ENCODE measurements around the gene CUL2. TPM values are rescaled to one million over a fixed set of nuclear protein-coding genes. Genes with fewer than 3 reads are reported as not detected.

CUL2 gene
- total and polyA plus RNA-seq, 3 donors from 2014 or later: 37.6 to 47.0 (median 43.8) TPM

DNA sequence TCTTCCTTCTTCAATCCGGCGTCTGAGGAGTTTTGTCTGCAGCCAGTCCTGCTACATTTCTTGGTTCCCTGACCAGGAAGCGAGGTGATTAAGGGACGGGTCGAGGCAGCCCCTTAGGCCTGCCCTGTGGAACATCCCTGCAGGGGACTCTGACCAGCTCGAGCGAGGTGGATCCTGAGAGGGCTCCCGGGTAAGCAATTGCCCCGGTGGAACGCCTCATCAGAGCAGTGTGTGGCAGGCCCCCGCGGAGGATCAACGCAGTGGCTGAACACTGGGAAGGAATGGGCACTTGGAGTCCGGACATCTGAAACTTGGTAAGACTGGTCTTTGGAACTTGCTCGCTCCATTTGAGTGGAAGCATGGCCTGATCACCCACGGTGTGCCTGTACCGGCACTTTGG is 121.0 kb downstream of the CUL2 start:
- Histone ChIP-seq H3K36me3 (ENCODE audit: low read depth, missing control alignments) (no peaks in the 10 kb centered on the region), H3K4me3 (no peak overlapping the region), H3K27me3 (no peaks in the 10 kb centered on the region), H3K9me3 (no peaks in the 10 kb centered on the region), H3K27ac (no peak overlapping the region), H3K4me1 (peaks cover 10% of the 10 kb centered on the region)
- intact Hi-C loops (cut with DNase I; ENCODE audit: low total_unique reads): no loop called here
- TF ChIP-seq POLR2A (IDR thresholded peaks at IDR 0.05): no peak
- TF ChIP-seq, protein P1, sequence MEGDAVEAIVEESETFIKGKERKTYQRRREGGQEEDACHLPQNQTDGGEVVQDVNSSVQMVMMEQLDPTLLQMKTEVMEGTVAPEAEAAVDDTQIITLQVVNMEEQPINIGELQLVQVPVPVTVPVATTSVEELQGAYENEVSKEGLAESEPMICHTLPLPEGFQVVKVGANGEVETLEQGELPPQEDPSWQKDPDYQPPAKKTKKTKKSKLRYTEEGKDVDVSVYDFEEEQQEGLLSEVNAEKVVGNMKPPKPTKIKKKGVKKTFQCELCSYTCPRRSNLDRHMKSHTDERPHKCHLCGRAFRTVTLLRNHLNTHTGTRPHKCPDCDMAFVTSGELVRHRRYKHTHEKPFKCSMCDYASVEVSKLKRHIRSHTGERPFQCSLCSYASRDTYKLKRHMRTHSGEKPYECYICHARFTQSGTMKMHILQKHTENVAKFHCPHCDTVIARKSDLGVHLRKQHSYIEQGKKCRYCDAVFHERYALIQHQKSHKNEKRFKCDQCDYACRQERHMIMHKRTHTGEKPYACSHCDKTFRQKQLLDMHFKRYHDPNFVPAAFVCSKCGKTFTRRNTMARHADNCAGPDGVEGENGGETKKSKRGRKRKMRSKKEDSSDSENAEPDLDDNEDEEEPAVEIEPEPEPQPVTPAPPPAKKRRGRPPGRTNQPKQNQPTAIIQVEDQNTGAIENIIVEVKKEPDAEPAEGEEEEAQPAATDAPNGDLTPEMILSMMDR (IDR thresholded peaks at IDR 0.05): no peak
- WGBS, 2 donors: 94 to 95% methylated on average over 17 of the region's 17 CpGs
- DNase-seq: no peak

DNA sequence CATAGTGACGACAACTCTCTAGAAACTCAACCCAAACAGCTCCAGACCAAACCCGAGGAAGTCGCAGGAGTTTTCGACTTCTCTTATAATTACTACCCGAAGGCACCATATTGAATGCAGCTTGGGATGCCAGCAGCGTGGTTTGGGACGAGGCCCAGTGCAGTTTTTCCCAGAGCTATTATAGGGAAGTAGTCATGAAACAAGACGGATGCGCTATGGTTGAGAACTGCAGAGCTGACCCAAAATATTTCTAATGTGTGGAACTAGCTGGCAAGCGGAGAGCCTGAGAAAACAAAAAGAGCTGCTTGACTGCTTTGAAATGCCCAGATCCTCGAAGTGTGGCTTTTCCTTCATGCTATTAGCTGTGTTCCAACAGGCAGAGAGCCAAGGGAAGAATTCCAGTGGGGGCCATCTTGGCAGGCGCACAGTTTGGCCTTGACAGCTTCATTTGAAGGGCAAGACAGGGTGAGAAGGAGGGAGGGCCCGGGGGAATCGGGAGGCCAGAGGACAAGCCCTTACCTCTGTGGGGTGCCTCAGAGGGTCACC is 122.7 kb downstream of the CUL2 start:
- Histone ChIP-seq H3K27ac (no peak overlapping the region), H3K36me3 (ENCODE audit: low read depth, missing control alignments) (no peaks in the 10 kb centered on the region), H3K9me3 (no peaks in the 10 kb centered on the region), H3K4me3 (no peak overlapping the region), H3K4me1 (peaks cover 10% of the 10 kb centered on the region), H3K27me3 (no peaks in the 10 kb centered on the region)
- TF ChIP-seq, protein P1 (IDR thresholded peaks at IDR 0.05): no peak
- TF ChIP-seq POLR2A (IDR thresholded peaks at IDR 0.05): no peak
- DNase-seq: peak; percentile 24
- 45 to 47% methylated on average over 14 of the region's 14 CpGs for WGBS, 2 donors
- intact Hi-C loops (cut with DNase I; ENCODE audit: low total_unique reads): no loop called here

- H3K9me3 ChIP-seq: no peaks in the 10 kb centered on the region
- no peaks in the 10 kb centered on the region for H3K27me3 ChIP-seq
- peaks cover 6% of the 10 kb centered on the region for H3K4me1 ChIP-seq
- TF ChIP-seq POLR2A (IDR thresholded peaks at IDR 0.05): no peak
- TF ChIP-seq, protein P1 (IDR thresholded peaks at IDR 0.05): no peak
- no peak for DNase-seq
- WGBS, 2 donors: 97% methylated on average over 5 of the region's 5 CpGs
- H3K27ac ChIP-seq: no peak overlapping the region
- intact Hi-C loops (cut with DNase I; ENCODE audit: low total_unique reads): no loop called here
- H3K4me3 ChIP-seq: no peak overlapping the region
- no peaks in the 10 kb centered on the region for H3K36me3 ChIP-seq (ENCODE audit: low read depth, missing control alignments)
These were observed 123.7 kb downstream of the CUL2 start for GRCh38 chr10:34966451-34966850.

DNA sequence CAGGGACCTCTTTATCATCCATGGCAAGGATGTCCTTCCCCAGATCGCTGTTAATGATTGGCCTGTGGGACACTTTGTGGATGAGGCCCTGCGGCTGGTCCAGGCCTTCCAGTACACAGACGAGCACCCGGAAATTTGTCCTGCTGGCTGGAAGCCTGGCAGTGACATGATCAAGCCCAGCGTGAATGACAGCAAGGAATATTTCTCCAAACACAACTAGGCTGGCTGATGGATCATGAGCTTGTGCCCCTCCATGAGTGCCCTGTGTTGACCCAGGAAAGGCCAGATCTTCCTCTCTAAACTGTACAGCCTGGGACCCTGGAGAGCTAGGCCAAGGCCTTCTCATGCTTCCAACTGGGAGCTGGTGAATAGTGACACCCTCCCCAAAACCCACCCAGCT is 124.1 kb downstream of the CUL2 start:
- TF ChIP-seq POLR2A (IDR thresholded peaks at IDR 0.05): no peak
- TF ChIP-seq, protein P1 (IDR thresholded peaks at IDR 0.05): no peak
- Histone ChIP-seq H3K9me3 (no peaks in the 10 kb centered on the region), H3K4me1 (peaks cover 6% of the 10 kb centered on the region), H3K36me3 (ENCODE audit: low read depth, missing control alignments) (no peaks in the 10 kb centered on the region), H3K27me3 (no peaks in the 10 kb centered on the region), H3K4me3 (no peak overlapping the region), H3K27ac (no peak overlapping the region)
- 89% methylated on average over 5 of the region's 5 CpGs for WGBS, 2 donors
- no peak for DNase-seq
- intact Hi-C loops (cut with DNase I; ENCODE audit: low total_unique reads): no loop called here

GRCh38 chr10:34964166-34964800 is 125.9 kb downstream of the CUL2 start:
- Histone ChIP-seq H3K9me3 (no peaks in the 10 kb centered on the region), H3K4me3 (no peak overlapping the region), H3K27ac (no peak overlapping the region), H3K27me3 (no peaks in the 10 kb centered on the region), H3K4me1 (peaks cover 6% of the 10 kb centered on the region), H3K36me3 (ENCODE audit: low read depth, missing control alignments) (no peaks in the 10 kb centered on the region)
- TF ChIP-seq, protein P1 (IDR thresholded peaks at IDR 0.05): no peak
- TF ChIP-seq POLR2A (IDR thresholded peaks at IDR 0.05): no peak
- 90 to 94% methylated on average over 11 to 13 of the region's 13 CpGs for WGBS, 2 donors
- DNase-seq: no peak
- intact Hi-C loops (cut with DNase I; ENCODE audit: low total_unique reads): no loop called here
